Measurements from ENCODE around the gene SELENOF. TPM values are rescaled to one million over a fixed set of nuclear protein-coding genes. Genes with fewer than 3 reads are reported as not detected.
"Not testable (repeated sequence)": the region's sequence is repeated elsewhere in the genome, so short reads cannot be mapped to it uniquely, and the experiment has no call there.

The SELENOF gene
- total RNA-seq, 1 donor from 2014 or later = 105 TPM

- no peak for ATAC-seq
- DNase-seq (ENCODE audit: low spot score) = no peak
These were observed 92.0 kb downstream of the SELENOF start for GRCh38 chr1:86821956-86822355.

GRCh38 chr1:86819970-86820369, 94.0 kb downstream of the SELENOF start:
- not testable (repeated sequence) for ATAC-seq; DNase-seq (ENCODE audit: low spot score)

- DNase-seq (ENCODE audit: low spot score); ATAC-seq: not testable (repeated sequence)
These were observed 96.6 kb downstream of the SELENOF start for GRCh38 chr1:86817246-86817826.

- not testable (repeated sequence) for DNase-seq (ENCODE audit: low spot score); ATAC-seq
These were observed 99.8 kb downstream of the SELENOF start for GRCh38 chr1:86814118-86814517.

Other genes with a start within 250 kb of the SELENOF start
- gene SH3GLB1, start 209.6 kb downstream of the SELENOF start, total RNA-seq = 23.2 TPM
- gene HS2ST1, start 509 bp upstream of the SELENOF start, total RNA-seq = 15.6 TPM